Placental epithelial cell (primary cell): ENCODE data around the gene C1QB. TPM values are rescaled to one million over a fixed set of nuclear protein-coding genes. Genes with fewer than 3 reads are reported as not detected.

Experiments used
- small RNA-seq: library from RNA; depleted of rRNA; stranded (forward); fragments of <200 nt; gene quantifications from one replicate; pipeline ENCODE3, GENCODE V24; 2012
- total RNA-seq: library from RNA; depleted of rRNA; stranded (reverse); fragments of >200 nt; gene quantifications from 2 replicates; pipeline ENCODE4 v1.2.3, GENCODE V29; 2012

C1QB gene, protein sequence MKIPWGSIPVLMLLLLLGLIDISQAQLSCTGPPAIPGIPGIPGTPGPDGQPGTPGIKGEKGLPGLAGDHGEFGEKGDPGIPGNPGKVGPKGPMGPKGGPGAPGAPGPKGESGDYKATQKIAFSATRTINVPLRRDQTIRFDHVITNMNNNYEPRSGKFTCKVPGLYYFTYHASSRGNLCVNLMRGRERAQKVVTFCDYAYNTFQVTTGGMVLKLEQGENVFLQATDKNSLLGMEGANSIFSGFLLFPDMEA
- total RNA-seq: not detected in 2 replicates

DNA sequence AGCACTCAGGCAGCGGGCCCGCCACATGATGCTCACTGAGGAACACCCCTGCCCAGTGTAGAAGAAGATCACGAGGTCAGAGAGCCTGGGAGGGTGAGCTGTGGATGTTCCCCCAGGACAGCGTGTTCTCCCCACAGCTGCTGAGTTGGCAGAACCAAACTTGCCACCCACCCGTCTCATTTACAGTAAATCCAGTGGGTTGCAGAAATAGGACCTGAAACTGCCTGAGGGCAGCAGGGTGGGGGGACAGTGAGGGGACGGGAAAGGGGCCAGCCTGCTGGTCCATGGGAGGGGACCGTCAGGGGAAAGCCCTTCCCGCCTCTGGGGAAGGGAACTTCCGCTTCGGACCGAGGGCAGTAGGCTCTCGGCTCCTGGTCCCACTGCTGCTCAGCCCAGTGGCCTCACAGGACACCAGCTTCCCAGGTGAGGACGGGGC, at the start of gene C1QB:
TSS of gene C1QB (plus strand) at position 356 of the 436 bp plus-strand sequence. CDS start 6,227 bp downstream, outside the sequence.

DNA sequence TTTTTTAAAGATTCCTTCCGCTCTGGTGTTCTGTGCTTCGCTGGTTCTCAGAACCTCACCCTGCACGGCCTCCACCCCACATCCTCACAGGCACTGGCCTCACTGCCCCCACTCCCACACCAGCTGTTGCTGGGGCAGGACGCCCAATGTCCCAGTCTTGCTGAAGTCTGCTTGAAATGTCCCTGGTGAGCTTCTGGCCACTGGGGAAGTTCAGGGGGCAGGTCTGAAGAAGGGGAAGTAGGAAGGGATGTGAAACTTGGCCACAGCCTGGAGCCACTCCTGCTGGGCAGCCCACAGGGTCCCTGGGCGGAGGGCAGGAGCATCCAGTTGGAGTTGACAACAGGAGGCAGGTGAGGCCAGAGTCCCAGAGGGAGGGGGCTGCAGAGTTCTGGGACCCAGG, 16.7 kb upstream of the C1QB start, which contains the start of gene C1QA:
TSS of gene C1QA (plus strand) at position 276 of the 400 bp plus-strand sequence. CDS start 989 bp downstream, outside the sequence.

DNA sequence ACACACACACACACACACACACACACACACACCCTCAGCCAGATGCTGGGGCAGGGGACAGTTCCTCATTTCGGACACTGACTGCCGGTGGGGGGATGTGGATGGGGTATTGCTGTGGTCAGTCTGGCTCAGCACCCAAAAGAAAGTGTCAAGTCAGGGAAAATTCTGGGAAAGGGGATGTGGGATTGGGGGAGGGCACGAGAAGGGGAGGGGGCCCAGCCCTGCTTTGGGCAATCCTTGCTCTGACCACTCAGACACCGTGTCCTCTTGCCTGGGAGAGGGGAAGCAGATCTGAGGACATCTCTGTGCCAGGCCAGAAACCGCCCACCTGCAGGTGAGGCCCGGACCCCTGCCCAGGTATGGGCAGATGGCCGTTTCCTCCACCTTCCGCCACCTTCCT, 9.7 kb upstream of the C1QB start, which contains the start of gene C1QC:
TSS of gene C1QC (plus strand) at position 253 of the 400 bp plus-strand sequence. CDS start 391 bp downstream, outside the sequence.

DNA sequence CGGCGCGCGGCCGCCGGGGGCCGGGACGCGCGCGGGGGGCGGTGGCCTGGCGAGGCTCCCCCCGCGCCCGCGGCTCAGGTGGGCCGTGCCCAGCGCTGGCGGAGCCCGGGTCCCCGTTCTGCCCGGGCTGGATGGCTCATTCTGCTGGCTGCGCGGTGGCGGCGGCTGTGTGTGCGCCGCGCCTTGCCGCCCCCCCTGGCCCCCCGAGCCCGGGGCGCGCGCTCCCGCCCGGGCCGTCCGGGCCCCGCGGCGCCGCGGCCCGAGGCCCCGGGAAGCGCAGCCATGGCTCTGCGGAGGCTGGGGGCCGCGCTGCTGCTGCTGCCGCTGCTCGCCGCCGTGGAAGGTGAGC, 57.6 kb downstream of the C1QB start, which contains the start of gene EPHB2:
TSS of gene EPHB2 (plus strand) at position 139 of the 349 bp plus-strand sequence. CDS start at position 283, 144 bp downstream.

Small RNAs within 50 kb of the gene (small RNA-seq; reads per million reads assigned to genes)
- not detected for gene MIR6127

Other genes starting within 250 kb of the C1QB start
- 11.4 and 13.6 TPM in 2 replicates for gene ZBTB40, start 201.4 kb upstream of the C1QB start, total RNA-seq
- not detected in 2 replicates for gene EPHA8, start 89.7 kb upstream of the C1QB start, total RNA-seq
- gene C1QA, start 16.6 kb upstream of the C1QB start, total RNA-seq: not detected in 2 replicates
- gene C1QC, start 9.6 kb upstream of the C1QB start, total RNA-seq: not detected in 2 replicates
- 3.5 and 25.9 TPM in 2 replicates for gene EPHB2, start 57.6 kb downstream of the C1QB start, total RNA-seq